Activated CD8-positive, alpha-beta memory T cell treated with anti-CD3 and anti-CD28 coated beads for 1 hour (primary cell): ENCODE measurements around the gene ALDH5A1.
"Not testable (repeated sequence)": the region's sequence is repeated elsewhere in the genome, so short reads cannot be mapped to it uniquely, and the experiment has no call there.

ENCODE experiments used
- DNase-seq, 2 donors: peaks; one replicate each; pipeline ENCODE4 v3.0.0-alpha.2; 2020; ENCODE audit warnings: low read depth in 1 of 2; ENCODE audit errors: extremely low read depth in 1 of 2

ALDH5A1 gene

GRCh38 chr6:24484657-24485323, 10.0 kb upstream of the ALDH5A1 start:
- no peak for DNase-seq

- no peak for DNase-seq
Measured at GRCh38 chr6:24486065-24486464, 8.7 kb upstream of the ALDH5A1 start.

- DNase-seq: no peak
Measured at GRCh38 chr6:24489470-24489869, 5.3 kb upstream of the ALDH5A1 start, which contains the start of gene GPLD1. GPLD1 (minus strand) TSS chr6:24489578; CDS start chr6:24489511, 67 bp downstream.

GRCh38 chr6:24489881-24490280, 4.9 kb upstream of the ALDH5A1 start:
- DNase-seq: no peak

GRCh38 chr6:24490948-24491347, 3.8 kb upstream of the ALDH5A1 start:
- no peak for DNase-seq

- DNase-seq: no peak
Measured at GRCh38 chr6:24492475-24492874, 2.3 kb upstream of the ALDH5A1 start.

- no peak for DNase-seq
Measured at GRCh38 chr6:24493945-24494820, 586 bp upstream of the ALDH5A1 start.

GRCh38 chr6:24497254-24497970, 2.6 kb downstream of the ALDH5A1 start:
- no peak for DNase-seq

- no peak for DNase-seq
Measured at GRCh38 chr6:24500683-24501082, 5.9 kb downstream of the ALDH5A1 start.

- no peak for DNase-seq
Measured at GRCh38 chr6:24501374-24501773, 6.6 kb downstream of the ALDH5A1 start.

- no peak for DNase-seq
Measured at GRCh38 chr6:24501914-24502313, 7.1 kb downstream of the ALDH5A1 start.

GRCh38 chr6:24504287-24504648, 9.5 kb downstream of the ALDH5A1 start:
- no peak for DNase-seq

GRCh38 chr6:24504649-24505586, 10.1 kb downstream of the ALDH5A1 start:
- no peak for DNase-seq

GRCh38 chr6:24506814-24507520, 12.2 kb downstream of the ALDH5A1 start:
- DNase-seq: no peak

GRCh38 chr6:24511976-24512375, 17.2 kb downstream of the ALDH5A1 start:
- DNase-seq: not testable (repeated sequence)

- DNase-seq: no peak
Measured at GRCh38 chr6:24513602-24514001, 18.8 kb downstream of the ALDH5A1 start.

- no peak for DNase-seq
Measured at GRCh38 chr6:24517659-24518543, 23.1 kb downstream of the ALDH5A1 start.

- no peak for DNase-seq
Measured at GRCh38 chr6:24520929-24521546, 26.3 kb downstream of the ALDH5A1 start.
